Panc1 (cell line): ENCODE results near the gene GNAQ.
"Not testable (repeated sequence)": the region's sequence is repeated elsewhere in the genome, so short reads cannot be mapped to it uniquely, and the experiment has no call there.

ENCODE experiments used
- POLR2AphosphoS5 ChIP-seq: IDR thresholded peaks from 2 replicates; pipeline ENCODE4 v1.6.1; 2012; ENCODE audit warnings: mild to moderate bottlenecking, low read depth, low read length, moderate library complexity
- SIN3A ChIP-seq: IDR thresholded peaks from 2 replicates; pipeline ENCODE4 v1.6.1; 2012; ENCODE audit warnings: low read depth, mild to moderate bottlenecking, low read length, moderate library complexity, borderline replicate concordance; ENCODE audit not compliant: insufficient read depth
- TCF7L2 ChIP-seq: IDR thresholded peaks from 2 replicates; pipeline ENCODE4 v1.6.1; 2011; ENCODE audit warnings: mild to moderate bottlenecking, low read depth, low read length, inconsistent platforms
- TF ChIP-seq, protein P1 (sequence below): fragments of 450-650 bp; IDR thresholded peaks from 2 replicates; pipeline ENCODE4 v1.5.1; 2017; ENCODE audit warnings: mild to moderate bottlenecking
- TF ChIP-seq, protein P2 (sequence below), 2 experiments: IDR thresholded peaks; 2 replicates each; pipeline ENCODE4 v1.6.1; 2011 to 2012; ENCODE audit warnings: low read depth in 2 of 2, control low read depth in 1 of 2, low read length in 1 of 2, mild to moderate bottlenecking in 1 of 2, moderate library complexity in 1 of 2; ENCODE audit not compliant: insufficient read depth in 1 of 2

- TF ChIP-seq, protein P1, sequence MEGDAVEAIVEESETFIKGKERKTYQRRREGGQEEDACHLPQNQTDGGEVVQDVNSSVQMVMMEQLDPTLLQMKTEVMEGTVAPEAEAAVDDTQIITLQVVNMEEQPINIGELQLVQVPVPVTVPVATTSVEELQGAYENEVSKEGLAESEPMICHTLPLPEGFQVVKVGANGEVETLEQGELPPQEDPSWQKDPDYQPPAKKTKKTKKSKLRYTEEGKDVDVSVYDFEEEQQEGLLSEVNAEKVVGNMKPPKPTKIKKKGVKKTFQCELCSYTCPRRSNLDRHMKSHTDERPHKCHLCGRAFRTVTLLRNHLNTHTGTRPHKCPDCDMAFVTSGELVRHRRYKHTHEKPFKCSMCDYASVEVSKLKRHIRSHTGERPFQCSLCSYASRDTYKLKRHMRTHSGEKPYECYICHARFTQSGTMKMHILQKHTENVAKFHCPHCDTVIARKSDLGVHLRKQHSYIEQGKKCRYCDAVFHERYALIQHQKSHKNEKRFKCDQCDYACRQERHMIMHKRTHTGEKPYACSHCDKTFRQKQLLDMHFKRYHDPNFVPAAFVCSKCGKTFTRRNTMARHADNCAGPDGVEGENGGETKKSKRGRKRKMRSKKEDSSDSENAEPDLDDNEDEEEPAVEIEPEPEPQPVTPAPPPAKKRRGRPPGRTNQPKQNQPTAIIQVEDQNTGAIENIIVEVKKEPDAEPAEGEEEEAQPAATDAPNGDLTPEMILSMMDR = not testable (repeated sequence)
- TF ChIP-seq POLR2AphosphoS5, SIN3A, TCF7L2: not testable (repeated sequence)
- TF ChIP-seq, protein P2, sequence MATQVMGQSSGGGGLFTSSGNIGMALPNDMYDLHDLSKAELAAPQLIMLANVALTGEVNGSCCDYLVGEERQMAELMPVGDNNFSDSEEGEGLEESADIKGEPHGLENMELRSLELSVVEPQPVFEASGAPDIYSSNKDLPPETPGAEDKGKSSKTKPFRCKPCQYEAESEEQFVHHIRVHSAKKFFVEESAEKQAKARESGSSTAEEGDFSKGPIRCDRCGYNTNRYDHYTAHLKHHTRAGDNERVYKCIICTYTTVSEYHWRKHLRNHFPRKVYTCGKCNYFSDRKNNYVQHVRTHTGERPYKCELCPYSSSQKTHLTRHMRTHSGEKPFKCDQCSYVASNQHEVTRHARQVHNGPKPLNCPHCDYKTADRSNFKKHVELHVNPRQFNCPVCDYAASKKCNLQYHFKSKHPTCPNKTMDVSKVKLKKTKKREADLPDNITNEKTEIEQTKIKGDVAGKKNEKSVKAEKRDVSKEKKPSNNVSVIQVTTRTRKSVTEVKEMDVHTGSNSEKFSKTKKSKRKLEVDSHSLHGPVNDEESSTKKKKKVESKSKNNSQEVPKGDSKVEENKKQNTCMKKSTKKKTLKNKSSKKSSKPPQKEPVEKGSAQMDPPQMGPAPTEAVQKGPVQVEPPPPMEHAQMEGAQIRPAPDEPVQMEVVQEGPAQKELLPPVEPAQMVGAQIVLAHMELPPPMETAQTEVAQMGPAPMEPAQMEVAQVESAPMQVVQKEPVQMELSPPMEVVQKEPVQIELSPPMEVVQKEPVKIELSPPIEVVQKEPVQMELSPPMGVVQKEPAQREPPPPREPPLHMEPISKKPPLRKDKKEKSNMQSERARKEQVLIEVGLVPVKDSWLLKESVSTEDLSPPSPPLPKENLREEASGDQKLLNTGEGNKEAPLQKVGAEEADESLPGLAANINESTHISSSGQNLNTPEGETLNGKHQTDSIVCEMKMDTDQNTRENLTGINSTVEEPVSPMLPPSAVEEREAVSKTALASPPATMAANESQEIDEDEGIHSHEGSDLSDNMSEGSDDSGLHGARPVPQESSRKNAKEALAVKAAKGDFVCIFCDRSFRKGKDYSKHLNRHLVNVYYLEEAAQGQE (IDR thresholded peaks at IDR 0.05; ENCODE audit: insufficient read depth in 1 of 2, low read depth in 2 of 2, low read length in 1 of 2) = not testable (repeated sequence)
These were observed 152.8 kb downstream of the GNAQ start for GRCh38 chr9:77878793-77879192.
